Inflammatory macrophage treated with lipopolysaccharide for 4 hours (primary cell): ENCODE results near the gene PDCD6IP.
"Not testable (repeated sequence)": the region's sequence is repeated elsewhere in the genome, so short reads cannot be mapped to it uniquely, and the experiment has no call there.

Source experiments
- DNase-seq: peaks from one replicate; pipeline ENCODE4 v3.0.0-alpha.2; 2020

PDCD6IP gene, protein sequence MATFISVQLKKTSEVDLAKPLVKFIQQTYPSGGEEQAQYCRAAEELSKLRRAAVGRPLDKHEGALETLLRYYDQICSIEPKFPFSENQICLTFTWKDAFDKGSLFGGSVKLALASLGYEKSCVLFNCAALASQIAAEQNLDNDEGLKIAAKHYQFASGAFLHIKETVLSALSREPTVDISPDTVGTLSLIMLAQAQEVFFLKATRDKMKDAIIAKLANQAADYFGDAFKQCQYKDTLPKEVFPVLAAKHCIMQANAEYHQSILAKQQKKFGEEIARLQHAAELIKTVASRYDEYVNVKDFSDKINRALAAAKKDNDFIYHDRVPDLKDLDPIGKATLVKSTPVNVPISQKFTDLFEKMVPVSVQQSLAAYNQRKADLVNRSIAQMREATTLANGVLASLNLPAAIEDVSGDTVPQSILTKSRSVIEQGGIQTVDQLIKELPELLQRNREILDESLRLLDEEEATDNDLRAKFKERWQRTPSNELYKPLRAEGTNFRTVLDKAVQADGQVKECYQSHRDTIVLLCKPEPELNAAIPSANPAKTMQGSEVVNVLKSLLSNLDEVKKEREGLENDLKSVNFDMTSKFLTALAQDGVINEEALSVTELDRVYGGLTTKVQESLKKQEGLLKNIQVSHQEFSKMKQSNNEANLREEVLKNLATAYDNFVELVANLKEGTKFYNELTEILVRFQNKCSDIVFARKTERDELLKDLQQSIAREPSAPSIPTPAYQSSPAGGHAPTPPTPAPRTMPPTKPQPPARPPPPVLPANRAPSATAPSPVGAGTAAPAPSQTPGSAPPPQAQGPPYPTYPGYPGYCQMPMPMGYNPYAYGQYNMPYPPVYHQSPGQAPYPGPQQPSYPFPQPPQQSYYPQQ

DNA sequence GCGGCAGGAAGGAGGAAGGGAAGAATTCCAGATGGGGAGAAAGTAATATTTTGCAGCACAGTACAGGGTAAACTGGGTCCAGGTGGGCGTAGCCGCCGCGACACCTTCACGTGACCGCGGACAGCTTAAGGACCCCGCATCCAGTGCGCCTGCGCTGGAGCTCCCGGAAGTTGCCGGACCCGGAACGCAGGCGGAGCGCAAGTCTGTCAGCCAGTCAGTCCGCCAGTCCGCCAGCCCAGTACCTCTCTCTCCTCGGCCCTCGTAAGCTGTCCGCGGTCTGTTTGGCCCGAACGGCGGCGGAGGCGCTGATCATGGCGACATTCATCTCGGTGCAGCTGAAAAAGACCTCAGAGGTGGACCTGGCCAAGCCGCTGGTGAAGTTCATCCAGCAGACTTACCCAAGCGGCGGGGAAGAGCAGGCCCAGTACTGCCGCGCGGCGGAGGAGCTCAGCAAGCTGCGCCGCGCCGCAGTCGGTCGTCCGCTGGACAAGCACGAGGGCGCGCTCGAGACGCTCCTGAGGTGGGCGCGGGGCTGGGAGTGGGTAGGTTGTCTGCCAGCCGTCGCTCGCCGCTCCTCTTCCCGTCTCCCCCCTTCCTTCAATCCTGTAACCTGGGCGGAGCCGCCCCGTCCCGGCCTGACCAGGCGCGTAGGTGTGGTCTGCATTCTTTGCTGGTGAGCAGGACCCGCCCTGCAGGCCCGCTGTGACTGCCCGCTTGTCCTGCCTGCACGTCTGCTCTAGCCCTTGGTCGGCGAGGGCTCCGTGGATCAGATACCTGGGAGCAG is at the start of gene PDCD6IP:
TSS of gene PDCD6IP (plus strand) at position 213 of the 784 bp plus-strand sequence. CDS start at position 312, 99 bp downstream.
- peak; percentile 94 for DNase-seq

DNA sequence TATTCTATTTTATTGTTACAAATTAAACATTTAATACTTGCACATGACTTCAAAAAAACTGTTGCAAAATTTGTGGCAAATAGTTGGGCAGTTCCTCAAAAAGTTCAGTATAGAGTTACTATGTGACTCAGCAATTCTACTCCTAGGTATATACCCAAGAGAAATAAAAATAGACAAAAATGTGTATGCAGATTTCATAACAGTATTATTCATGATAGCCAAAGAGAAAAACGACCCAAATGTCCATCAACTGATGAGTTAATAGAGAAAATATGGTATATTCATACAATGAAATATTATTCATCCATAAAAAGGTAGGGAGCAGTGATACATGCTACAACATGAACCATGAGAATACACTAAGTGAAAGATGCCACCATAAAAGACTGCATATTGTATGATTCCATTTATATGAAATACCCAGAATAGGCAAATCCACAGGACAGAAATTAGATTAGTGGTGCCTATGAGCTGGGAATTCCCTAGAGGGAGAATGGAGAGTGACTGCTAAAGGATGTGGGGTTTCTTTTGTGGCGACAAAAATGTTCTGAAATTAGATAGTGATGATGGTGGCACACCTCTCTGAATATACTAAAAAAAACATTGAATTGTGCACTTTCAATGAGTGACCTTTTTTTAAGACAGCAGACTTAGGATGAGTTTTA is 48.8 kb upstream of the PDCD6IP start:
- peak; percentile 69 for DNase-seq

DNA sequence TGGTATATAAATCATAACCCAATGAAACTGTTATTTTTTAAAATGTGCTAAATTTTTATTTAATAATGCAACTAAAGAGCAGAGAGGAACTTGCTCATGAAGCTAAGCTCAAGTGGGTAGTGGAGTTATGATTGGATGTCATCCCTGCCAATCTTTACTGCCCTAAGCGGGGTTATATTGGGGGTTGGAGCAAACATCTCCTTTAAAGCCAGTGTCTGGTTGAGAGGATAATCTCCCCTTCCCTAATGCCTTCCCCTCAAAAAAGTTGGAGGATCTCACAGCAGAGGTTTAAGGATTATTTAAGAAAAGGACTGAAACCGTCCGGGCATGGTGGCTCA is 48.2 kb upstream of the PDCD6IP start:
- DNase-seq, result peak; percentile 6

DNA sequence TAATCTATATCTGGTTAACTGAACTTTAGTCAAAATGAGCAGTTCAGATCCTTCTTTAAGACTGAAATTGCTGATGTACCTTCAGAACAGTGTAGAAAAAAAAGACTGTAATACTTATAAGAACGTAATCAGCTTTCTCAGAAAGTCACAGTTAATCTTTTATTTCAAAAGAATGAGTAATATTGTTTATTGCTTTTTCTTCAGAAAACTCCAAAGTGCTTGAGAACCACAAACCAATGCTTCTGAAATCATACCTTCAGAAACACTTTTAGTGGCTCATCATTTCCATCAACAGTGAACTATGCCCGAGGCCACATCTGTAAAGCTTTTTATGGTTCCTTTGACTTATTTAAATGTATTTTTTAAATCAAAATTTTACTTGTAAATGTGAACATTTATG is 47.1 kb upstream of the PDCD6IP start:
- no peak for DNase-seq

DNA sequence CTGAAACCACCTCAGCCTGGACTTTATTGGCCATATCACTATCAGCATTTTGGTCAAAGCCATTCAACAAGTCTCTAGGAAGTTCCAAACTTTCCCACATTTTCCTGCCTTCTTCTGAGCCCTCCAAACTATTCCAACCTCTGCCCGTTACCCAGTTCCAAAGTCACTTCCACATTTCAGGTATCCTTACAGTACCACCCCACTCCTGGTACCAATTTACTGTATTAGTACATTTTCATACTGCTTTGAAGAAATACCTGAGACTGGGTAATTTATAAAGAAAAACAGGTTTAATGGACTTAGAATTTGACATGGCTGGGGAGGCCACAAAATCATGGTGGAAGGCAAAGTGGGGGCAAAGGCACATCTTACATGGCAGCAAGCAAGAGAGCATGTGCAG is 44.0 kb upstream of the PDCD6IP start:
- DNase-seq, result not testable (repeated sequence)

DNA sequence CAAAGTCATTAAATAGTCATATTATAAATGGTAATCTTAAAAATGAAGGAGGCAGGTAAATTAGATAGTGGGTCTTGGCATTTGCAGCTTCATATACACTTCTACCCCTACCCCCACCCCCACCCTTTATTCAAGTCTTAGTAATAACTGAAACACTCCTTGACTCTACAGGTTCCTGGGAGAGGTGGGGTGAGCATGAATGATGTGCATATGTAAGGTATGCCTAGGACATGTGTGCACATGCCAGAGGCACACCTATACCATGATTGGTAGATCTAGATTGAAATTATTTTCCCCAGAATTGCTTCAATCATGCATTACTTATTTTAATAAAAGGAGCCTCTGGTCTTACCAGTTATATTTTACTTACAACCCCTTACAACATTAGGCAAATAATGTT is 40.1 kb upstream of the PDCD6IP start:
- no peak for DNase-seq

DNA sequence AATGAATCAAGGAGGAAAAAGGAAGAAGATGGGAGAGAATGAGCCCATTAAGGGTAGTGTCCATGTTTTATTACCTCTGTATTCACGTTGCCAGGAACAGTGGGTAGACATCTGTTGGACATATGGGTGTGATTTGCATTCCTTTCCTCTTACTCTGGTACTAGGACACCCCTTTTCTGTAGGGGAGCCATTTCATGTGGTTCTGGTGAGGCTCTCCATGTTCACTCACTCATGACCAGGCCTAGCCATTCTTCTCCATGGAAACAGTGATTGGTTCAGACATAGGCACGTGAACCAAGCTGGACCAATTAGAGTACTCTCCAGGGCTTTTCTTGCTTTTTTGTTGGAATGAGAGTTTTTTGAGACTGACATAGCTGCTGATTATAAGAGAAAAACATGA is 39.6 kb upstream of the PDCD6IP start:
- no peak for DNase-seq

DNA sequence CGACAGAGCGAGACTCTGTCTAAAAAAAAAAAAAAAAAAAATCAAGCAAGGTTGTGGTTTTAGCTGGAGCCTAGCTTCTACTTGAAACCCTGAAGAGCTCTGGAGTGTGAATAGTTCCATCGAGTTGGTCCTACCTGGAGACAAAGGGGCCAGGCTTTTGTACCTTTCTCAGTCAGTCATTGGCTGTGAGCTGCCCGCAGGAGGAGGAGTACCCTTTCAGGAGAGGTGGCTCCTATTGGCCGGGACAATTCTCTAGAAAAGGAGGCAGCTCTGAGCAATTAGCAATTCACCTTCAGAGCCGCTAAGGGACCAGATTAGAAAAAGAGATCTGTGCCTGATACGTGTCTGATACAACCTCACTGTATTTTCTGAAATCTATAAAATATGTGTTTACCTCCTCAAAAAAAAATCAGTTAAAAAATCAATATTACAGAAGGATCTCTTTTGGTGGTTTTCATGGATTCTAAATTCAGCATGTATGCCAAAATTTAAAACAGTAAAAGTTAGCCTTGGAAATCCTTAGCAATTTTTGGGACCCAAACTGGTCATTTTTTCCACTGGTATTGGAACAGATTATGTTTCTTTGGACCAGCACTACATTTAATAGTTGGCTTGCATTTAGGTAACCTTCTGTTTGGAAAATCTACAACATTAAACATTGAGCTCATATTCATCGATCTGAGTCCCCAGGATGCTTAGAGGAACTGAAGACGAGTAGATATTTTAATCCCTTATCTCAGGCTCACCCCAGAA is 29.7 kb upstream of the PDCD6IP start:
- DNase-seq, result no peak

DNA sequence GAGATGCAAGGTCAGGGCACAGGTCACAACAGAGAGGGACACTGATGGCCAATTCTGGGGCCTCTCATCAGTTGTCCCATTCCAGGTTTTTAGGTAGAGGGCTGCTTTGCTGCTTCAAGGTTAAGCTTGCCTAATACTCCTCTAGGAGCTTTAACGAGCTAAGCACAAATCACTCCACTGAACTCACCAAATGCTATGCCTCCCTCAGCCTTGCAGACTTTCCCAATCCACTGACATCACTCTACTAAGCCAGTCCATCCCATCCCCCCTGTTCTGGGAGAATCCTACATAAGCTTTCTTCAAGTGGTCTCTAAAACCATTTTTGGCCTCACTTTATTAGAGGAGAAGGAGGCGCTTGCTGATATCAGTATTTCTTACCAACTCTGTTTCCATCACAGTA is 24.8 kb upstream of the PDCD6IP start:
- no peak for DNase-seq

DNA sequence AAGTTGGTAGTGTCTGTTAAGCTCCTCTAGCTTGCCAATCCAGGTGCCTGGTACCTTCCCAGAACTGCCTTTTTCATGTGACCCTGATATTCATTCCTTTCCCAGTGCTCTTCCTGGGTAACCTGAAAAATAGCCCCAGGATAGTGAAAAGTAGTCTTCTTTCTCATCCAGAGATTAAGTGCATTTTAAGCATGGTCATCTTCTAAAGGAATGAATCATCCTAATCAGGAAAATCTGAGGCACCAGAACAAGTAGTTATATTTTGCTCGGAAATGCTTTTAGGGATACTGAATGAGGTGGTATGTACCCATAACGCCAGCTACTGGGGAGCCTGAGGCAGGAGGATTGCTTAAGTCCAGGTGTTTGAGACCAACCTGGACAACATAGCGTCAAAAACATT is 23.1 kb upstream of the PDCD6IP start:
- no peak for DNase-seq

DNA sequence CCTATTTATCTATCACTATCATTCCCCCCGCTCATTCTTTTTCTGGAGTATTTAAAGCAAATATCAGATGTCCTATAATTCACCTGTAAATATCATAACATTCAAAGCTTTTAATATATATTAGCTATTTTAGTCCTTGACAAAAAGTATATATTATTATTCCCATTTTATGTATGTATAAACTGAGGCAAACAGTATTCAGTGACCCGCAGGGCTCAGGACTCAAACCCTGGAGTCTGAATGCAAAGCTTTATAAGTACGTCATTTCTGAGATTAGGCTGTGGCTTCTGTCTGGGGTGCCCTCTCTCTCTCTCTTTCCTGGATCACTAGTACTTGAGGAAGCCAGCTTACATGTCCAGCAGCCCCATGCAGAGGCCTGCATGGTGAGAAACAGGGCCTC is 20.4 kb upstream of the PDCD6IP start:
- no peak for DNase-seq

DNA sequence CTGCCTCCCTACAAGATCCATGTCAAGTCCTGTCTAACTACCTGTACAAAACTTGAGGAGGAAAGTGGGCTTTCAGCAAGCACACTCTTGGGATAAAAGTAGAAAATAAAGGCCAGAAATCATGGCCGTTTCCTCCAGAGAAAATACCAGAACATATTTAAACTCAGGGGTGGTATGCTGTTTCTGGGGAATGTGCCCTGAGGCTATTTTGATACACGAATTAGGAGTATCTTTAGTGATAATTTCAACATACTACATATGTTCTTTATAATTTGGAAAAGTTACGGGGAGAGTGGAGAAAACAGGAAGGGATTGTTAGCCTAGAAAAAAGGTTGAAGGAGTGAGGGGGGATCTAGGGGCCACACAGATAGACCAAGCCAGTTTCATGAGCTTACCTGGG is 18.7 kb upstream of the PDCD6IP start:
- no peak for DNase-seq

DNA sequence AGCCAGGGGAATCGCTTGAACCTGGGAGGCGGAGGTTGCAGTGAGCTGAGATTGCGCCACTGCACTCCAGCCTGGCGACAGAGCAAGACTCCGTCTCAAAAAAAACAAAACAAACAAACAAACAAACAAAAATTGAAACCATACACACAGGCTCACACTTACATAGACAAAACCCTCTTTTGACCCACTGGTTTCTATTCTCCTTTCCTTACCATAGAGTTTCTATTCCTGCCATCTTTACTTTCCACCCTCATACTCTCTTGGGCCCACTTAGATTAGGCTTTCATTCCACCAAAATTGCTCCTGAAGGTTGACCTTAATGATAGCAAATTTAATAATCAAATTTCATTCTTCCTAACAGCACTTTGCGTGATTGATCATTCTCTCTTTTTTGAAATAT is 17.0 kb upstream of the PDCD6IP start:
- not testable (repeated sequence) for DNase-seq

DNA sequence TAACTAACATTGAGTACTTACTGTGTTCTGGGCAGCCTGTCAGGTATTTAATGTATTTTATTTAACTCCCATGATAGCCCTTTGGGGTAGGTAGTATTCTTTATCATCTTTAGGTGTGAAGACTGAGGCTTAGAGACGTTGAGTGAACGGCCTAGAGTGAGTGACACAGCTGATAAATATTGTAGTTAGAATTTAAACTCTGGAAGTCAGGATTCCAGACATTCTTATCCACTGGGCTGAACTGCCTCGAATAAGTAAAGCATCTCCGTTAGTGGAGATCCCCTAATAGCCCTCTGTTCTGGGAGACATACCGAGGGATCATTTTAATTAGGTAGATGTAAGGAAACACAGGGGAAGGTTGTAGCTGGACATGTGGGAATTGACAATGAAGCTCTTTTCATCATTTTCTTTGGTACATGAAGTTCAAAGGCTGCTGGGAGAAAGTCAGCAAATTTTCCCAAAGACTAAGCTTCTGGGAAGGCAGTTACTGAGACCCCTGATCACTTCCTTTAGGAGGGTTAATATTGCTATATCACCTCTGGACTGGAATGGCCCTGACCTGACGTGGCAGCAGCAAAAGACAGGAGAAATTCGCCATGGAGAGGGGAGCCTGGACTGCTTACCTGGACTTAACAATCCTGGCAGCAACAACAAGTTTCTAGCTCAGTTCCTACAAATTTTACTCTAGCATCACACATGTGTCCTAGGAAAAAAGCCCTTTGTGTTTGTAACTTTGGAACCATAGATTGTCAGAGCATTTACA is 11.7 kb upstream of the PDCD6IP start:
- no peak for DNase-seq

DNA sequence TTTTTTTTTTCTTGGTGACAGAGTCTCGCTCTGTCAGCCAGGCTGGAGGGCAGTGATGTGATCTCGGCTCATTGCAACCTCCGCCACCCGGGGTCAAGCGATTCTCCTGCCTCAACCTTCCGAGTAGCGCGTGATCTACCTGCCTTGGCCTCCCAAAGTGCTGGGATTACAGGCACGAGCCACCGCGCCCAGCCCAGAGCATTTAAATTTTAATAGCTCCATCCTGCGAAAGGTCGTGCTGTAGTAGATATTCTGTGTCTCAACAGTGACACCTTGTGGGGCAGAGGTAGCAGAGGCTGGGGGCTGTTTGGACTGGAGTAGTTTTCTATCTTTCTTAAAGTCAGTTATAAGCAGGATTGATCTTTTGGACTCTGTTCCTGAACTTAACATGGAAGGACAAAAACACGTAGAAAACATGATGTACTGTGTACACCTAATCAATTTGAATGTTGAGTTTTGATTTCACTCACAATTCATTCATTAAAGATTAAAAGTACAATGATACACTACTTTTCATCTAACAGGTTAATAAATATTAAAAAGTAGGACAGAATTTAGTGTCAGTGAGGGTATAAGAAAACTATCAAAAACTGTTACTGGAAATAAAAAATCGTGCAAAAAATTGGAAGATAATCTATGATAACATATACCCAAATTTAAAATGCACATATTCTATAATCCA is 11.0 kb upstream of the PDCD6IP start:
- DNase-seq, result peak; percentile 68

DNA sequence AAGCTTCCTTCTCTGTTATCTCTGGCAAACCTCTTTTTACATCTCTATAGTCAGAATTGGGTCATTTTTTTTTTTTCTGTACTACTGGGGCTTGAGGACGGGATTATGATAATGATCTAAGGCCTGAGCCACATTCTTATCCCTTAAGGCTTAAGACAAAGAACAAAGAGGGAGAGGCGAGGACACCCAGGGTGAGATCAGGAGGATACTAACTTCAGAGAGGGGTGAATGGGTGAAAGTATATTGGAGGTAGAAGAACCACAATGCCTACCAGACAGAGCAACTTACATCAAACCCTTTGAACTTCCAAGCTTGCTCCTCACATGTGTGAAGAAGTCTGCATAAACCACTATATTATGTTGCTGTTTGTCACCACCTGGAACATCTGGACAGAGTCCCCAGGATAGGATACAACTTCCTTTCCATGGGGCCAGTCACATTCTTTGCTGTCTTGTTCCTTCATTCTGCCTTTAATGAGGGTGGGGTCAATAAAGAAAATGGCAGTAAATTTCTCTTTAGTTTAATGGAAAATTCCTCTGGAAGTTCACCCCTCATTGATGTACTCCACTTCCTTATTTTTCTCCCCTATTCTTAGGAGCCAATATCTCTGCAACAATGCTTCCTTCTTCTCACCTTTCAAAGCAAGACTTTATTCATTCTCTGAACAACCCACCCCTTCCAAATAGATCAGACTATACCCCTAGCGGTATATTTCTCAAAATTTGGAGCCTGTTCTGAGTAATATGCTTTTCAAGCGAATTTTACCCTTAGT is 9.1 kb upstream of the PDCD6IP start:
- DNase-seq, result no peak

DNA sequence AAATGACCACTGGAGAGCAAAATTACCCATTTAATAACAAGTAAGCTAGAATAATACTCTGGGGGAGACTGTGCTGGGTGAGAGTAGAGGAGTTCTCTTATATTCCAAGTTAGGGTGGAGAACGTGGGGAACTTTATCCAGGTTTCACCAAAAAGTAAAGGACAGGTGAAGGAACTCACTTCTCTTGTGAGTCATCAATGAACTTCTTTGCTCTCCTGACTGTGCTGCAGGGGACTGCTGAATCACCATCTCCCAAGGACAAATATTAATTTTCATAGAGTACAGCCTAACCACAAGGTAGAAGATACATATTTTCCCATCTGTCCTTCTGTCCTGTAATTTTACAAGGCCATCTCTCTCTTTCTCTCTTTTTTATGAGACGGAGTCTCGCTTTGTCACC is 8.3 kb upstream of the PDCD6IP start:
- no peak for DNase-seq

DNA sequence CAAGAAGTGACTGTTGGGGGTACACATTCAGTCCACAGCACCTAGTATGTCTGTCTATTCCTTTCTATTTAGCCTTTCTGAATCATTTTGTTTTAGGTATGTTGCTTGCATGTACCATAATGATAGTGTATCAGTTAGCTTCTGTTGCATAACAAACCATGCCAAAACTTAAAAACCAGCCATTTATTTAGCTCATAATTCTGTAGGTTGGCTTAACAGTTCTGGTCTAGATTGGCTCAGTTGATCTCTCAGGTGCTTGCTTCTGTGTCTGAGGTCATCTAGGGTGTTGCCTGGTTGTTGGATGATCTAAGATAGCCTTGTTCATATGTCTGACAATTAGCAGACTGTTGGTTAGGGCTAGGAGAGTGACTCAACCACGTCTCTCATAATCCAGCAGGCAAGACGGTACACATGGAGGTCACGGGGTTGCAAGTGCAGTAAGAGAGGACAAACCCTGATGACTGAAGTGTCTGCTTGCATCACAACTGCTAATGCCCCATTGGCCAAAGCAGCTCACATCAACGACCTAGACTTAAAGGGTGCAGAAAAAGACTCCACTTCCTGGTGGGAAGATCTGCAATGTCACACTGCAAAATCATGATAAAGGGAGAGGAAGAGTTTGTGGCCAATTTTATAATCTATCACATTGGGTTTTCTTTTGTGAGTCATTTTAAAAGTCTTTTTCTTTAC is 6.8 kb upstream of the PDCD6IP start:
- DNase-seq, result peak; percentile 100
